Measurements from ENCODE around the gene KCNG3.

Gene KCNG3, protein sequence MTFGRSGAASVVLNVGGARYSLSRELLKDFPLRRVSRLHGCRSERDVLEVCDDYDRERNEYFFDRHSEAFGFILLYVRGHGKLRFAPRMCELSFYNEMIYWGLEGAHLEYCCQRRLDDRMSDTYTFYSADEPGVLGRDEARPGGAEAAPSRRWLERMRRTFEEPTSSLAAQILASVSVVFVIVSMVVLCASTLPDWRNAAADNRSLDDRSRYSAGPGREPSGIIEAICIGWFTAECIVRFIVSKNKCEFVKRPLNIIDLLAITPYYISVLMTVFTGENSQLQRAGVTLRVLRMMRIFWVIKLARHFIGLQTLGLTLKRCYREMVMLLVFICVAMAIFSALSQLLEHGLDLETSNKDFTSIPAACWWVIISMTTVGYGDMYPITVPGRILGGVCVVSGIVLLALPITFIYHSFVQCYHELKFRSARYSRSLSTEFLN

GRCh38 chr2:42493468-42494354 is at the start of gene KCNG3:
Gene KCNG3, minus strand, starts transcription at chr2:42493982. Its CDS starts 481 bp downstream, at chr2:42493501.
- DNase-seq: peak; percentile 1 to 64 (median 38)

- DNase-seq: no peak
Observed at GRCh38 chr2:42542871-42543270, 49.1 kb upstream of the KCNG3 start.

- DNase-seq: no peak
Observed at GRCh38 chr2:42537493-42537892, 43.7 kb upstream of the KCNG3 start.

GRCh38 chr2:42532397-42532796 is 38.6 kb upstream of the KCNG3 start:
- no peak for DNase-seq

- peak in 1 of 4 experiments; percentile 2 for DNase-seq
Observed at GRCh38 chr2:42523341-42523740, 29.6 kb upstream of the KCNG3 start.

DNA sequence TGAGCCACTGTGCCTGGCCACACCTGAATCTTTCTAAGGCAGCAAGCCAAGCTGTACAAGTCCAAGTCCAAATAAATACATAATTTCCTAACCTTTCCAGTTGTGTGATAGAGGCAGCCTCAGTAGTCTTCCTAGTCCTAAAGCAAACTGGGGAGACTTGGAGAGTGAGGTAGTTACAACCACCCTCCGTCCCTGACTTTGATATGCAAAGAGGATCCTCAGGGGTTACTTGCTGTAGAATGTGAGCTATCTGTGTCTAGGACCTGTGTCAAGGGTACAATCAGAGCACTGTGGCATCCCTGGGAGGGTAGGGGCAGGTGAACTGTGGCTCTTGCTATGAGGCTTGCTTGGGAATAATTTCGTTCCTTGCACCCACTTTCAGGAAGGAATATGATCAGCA is 28.3 kb upstream of the KCNG3 start:
- no peak for DNase-seq

- no peak for DNase-seq
Observed at GRCh38 chr2:42519624-42520023, 25.8 kb upstream of the KCNG3 start.

DNA sequence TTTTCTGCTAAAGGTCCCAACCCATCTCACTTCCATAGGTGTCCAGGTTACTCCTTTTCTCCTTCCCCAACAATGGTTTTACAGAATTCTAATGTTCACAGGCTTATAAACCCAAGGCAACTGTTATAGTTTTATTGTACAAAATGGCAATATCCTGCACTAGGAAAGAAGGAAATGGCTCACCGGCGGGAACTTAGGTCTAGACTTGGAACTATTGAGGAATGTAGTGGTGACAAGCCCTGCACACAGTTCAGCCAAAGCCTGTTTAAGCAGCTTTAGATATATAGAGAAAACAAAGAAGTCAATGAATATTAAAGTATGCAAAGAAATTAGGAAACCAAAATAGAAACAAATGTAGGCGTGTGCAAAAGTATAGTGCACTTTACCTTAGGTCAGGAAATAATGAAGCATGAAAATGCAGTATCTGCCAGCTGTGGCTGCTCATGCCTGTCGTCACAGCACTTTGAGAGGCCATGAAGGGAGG is 22.7 kb upstream of the KCNG3 start:
- DNase-seq: no peak

DNA sequence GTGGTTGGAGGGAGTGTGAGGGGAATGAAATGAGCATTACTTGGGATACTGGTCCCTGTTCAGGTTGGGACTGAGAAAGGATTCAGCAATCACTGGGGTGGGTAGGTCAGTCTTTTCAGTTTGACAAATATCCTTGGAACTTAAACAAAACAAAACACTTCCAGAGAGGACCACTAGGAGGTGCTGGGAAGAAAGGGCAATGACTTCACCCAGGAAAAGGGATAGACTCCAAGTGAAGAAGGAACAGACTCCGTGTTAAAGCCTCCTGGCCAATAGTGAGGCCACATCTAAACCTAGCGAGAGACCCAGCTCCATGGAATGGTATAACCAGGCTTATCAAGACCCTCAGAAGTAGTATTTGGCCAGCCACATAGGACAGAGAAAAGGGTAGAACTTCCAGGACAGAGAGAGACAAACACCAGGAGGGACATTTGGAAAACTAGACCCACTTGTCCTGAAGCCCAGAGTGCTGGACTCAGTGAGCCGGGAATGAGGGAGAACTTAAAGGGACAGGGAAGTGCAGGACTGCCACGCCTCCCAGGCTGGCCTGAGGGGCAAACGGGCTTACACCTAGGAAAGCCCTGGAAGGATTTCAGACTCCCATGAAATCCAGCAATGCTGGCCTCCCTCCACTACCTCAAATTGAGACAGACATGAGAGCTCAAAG is 19.6 kb upstream of the KCNG3 start:
- no peak for DNase-seq

DNA sequence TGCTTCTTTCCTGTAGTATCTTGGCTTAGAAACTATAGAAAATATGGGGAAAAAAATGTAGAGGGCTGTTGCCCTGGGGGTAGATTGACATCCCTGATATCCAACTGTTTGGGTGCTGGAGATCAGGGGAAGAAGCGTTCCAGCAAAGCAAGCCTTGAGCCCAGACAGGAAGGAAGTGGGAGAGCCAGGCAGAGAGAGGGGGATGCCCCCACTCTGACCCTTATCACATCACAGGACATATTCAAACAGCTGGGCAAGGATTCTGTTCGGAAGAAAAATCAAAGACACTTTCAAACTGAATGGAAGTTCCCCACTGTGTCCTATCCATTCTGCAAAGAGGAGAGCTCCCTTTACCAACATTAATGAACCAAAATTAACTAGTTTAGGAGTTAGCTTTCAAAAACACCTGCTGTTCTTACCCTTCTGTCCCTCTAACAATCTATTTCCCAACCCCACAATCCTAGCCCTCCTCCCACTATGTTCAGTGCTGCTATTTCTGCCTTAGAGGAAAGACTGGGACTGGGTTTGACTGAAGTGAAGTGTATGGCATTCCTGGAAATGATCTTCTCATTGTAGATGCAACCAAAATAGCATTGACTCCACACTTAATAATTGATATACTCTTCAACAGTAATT is 16.9 kb upstream of the KCNG3 start:
- no peak for DNase-seq

DNA sequence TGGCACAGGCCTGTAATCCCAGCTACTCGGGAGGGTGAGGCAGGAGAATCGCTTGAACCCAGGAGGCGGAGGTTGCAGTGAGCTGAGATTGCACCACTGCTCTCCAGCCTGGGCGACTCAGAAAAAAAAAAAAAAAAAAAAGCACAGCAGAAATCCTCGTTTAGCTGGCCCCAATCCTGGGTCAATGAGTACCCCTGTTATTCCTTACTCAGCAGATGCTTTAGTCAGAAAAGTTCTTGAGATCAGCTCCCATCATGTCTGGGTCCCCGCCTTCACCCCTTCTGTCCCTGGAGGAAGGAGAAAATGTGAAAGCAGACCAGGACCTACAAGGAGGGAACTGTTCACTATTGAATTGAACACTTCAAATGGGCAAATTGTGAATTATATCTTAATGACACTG is 16.4 kb upstream of the KCNG3 start:
- DNase-seq: no peak

DNA sequence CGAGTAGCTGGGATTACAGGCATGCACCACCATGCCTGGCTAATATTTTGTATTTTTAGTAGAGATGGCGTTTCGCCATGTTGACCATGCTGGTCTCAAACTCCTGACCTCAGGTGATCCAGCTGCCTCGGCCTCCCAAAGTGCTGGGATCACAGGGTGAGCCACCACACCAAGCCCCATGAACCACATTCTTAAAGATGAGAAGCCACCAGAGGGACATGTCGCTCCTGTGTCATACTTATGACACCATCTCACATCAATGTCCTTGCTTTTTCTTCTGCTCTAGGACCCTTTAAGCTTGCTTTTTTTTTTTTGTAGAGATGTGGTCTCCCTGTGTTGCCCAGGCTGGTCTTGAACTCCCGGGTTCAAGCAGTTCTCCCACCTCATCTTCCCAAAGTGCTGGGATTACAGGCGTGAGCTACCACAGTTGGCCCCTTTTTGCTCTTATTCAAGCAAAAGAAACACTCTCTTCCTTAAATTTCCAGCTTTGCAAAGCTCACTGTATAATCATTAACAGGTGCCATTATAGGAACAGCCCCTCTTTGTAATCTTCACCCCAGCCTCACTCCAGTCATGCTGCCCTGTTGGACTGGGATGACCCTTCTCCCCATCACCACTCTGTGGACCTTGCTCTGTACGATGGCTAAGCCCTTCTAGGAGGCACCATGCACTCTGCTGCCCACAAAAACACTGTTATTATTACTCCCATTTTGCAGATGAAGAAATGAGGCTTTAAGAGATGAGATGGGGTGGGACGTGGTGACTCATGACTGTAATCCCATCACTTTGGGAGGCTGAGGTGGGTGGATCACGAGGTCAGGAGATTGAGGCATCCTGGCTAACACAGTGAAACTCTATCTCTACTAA is 10.8 kb upstream of the KCNG3 start:
- DNase-seq: no peak

DNA sequence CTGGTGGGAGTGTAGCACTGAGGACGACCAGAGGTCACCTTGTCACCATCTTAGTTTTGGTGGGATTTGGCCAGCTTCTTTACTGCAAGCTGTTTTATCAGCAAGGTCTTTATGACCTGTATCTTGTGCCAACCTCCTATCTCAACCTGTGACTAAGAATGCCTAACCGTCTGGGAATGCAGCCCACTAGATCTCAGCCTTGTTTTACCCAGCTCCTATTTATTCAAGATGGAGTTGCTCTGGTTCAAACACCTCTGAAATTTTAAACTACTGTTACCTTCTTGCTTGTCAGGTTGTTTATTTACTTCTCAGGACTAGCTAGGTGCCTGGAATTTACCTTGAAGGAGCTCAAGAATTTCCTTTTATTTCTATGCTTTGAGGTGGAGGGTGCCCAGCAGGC is 9.5 kb upstream of the KCNG3 start:
- no peak for DNase-seq

DNA sequence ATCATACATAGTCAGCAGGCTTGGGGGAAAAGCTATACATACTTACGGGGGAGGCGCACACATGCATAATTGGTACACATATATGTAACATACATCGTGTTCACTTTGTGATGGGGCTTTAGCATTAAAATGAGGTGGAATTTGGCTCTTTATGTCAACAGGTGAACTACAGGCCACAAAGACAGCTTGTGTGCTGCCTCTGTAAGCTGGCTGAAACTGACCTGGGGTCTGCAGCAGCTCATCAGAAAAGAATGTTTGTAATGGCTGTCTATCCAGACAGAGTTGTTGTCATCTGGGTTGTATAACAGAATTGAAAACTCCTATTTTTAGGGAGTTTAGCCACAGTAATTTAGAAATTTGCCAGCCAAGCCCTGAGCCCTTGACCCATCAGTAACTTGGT is 4.7 kb upstream of the KCNG3 start:
- no peak for DNase-seq

DNA sequence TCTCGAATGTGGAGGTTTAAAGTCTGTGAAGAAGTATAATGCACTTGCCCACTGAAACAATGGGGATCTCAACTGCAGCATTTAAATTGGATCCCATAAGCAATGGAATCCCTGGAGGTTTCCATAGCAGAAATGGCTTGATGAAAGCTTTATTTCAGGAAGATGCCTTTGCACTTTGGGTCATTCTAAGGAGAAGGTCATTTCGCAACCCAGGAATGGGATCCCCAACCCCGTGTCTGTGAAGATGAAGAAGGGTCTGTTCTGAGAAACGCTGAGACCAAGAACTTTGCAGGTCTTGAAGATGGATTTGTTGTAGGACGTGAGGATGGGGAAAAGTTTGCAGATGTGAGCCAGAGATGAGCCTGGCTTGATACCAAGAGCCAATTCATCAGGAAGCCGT is 1.8 kb upstream of the KCNG3 start:
- DNase-seq: no peak

GRCh38 chr2:42495234-42495581 is 1.4 kb upstream of the KCNG3 start:
- DNase-seq: no peak

DNA sequence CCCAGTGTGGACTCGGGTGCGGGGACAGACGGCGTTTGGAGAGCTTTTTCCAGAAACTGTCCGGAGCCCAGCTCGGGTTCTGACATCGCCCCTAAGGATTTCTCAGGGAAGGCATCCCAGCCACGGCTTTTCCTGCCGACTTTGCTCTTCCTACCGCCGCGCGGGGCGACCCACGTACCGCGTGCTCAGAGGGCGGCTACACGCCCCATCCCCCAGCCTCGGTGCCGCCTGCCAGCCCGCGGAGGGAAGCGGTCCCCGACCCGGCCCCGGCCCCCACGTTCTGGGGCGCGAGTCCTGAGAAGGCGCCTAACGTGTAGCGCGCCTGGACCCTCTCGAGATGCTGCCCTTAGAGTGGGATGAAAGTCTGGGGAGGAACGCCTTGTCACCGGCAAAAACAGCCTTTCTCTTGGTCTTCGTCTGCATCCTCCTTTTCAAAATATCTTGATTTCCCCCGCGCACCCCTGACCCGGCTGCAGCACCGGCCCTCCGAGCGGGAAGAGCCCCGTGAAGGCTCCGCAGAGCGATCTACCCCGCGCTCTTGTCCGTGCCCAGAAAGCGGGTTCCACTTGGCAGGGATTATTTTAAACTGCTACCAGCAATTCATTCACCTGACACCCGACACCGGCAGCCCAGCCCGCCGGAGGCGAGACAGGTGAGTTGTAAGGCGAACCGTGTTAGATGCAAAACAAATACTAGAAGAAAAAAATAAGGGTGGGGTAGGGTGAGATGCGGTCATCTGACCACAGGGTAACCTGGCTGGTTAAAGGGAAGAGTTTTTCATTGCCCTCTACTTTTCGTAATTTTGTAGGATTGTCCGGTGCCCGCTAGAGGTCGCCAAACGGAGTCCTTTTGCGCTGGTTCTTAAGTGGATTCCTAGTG is 812 bp upstream of the KCNG3 start:
- DNase-seq: peak; percentile 11 to 70 (median 46)

- DNase-seq: peak in 3 of 4 experiments; percentile 17 to 52 (median 24)
Observed at GRCh38 chr2:42492691-42493467, 903 bp downstream of the KCNG3 start.

GRCh38 chr2:42488297-42488696 is 5.5 kb downstream of the KCNG3 start:
- DNase-seq: no peak
